Small intestine (tissue), 7 donors: ENCODE data around the gene TMUB2. TPM values are rescaled to one million over a fixed set of nuclear protein-coding genes. Genes with fewer than 3 reads are reported as not detected.

ENCODE experiments used
- DNase-seq, 2 donors: peaks; one replicate each; pipeline versions ENCODE4 v3.0.0 to v3.0.0-alpha.2; 2013
- FAIRE-seq: peaks from 2 replicates; lab custom pipeline; 2012; peaks lifted over from hg19 to GRCh38; lab: Jason Lieb, UNC
- H3K27ac ChIP-seq, 3 donors: one replicate each; pipeline ENCODE4 v1.5.1; 2013; ENCODE audit warnings: low read length in 2 of 3, mild to moderate bottlenecking in 2 of 3, control low read depth in 1 of 3, inconsistent platforms in 1 of 3, low read depth in 1 of 3, moderate library complexity in 1 of 3
- H3K27me3 ChIP-seq, 3 donors: one replicate each; pipeline ENCODE4 v1.6.1; 2013; ENCODE audit warnings: low read length in 3 of 3, inconsistent platforms in 1 of 3; ENCODE audit not compliant: control insufficient read depth in 3 of 3, insufficient read depth in 3 of 3
- H3K36me3 ChIP-seq, 3 donors: one replicate each; pipeline ENCODE4 v1.6.1; 2013; ENCODE audit warnings: low read length in 3 of 3, inconsistent platforms in 1 of 3, low read depth in 1 of 3, mild to moderate bottlenecking in 1 of 3, moderate library complexity in 1 of 3; ENCODE audit not compliant: control insufficient read depth in 3 of 3, insufficient read depth in 2 of 3
- H3K4me1 ChIP-seq, 3 donors: one replicate each; pipeline ENCODE4 v1.6.1; 2013; ENCODE audit warnings: low read length in 2 of 3, inconsistent platforms in 1 of 3, low read depth in 1 of 3, mild to moderate bottlenecking in 1 of 3, moderate library complexity in 1 of 3; ENCODE audit not compliant: control insufficient read depth in 3 of 3, insufficient read depth in 2 of 3
- H3K4me3 ChIP-seq, 3 donors: one replicate each; pipeline ENCODE4 v1.5.1; 2013; ENCODE audit warnings: low read length in 3 of 3, control low read depth in 1 of 3, inconsistent platforms in 1 of 3, low read depth in 1 of 3, mild to moderate bottlenecking in 1 of 3, moderate library complexity in 1 of 3
- H3K9me3 ChIP-seq, 2 donors: one replicate each; pipeline ENCODE4 v1.6.1; 2013; ENCODE audit warnings: low read depth in 1 of 2, low read length in 1 of 2; ENCODE audit not compliant: control insufficient read depth in 2 of 2, insufficient read depth in 1 of 2
- WGBS, 3 donors: extraction: QIAGEN DNeasy Blood & Tissue Kit; methylation state at CpG; one replicate each; pipeline ENCODE4 v1.1.7; 2013; 5-methylcytosine and 5-hydroxymethylcytosine counted together
- polyA plus RNA-seq, 4 donors: library from polyadenylated mRNA; stranded (reverse) in 3 of 4; unstranded in 1 of 4; fragments of 200-250 nt in 3 of 4; fragments of 120-200 nt in 1 of 4; gene quantifications; one replicate each; pipeline versions ENCODE4 v1.2.1 to v1.2.3, GENCODE V29; 2013
- donor health status: healthy with polysubstance abuse.
- donor health status: control.
- donor health status: control.
- donor health status: Bipolar disorder and iron deficiency.
- donor health status: healthy.

The TMUB2 gene
- polyA plus RNA-seq, 4 donors = 28.7 to 40.2 (median 32.3) TPM

DNA sequence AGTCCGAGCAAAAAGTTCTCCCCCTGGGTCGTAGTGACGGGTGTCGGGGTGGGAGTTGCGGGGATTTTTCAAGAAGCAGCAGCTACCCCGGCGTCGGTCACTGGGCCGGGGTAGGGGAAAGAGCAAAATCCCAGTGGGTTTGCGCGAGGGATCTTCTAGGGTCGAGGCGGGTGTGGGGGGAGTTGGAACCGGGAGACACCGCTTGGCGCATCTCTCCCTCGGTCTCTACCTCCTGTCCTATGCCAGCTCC, 35.0 kb downstream of the TMUB2 start:
- FAIRE-seq (no peak), DNase-seq (no peak)
- Histone ChIP-seq H3K9me3 (no peaks in the 10 kb centered on the region), H3K4me3 (peak overlapping the region; percentile 86 to 95 (median 88)), H3K36me3 (peaks cover 0 to 14% (median 0%) of the 10 kb centered on the region in 3 donors), H3K27me3 (no peaks in the 10 kb centered on the region), H3K4me1 (peaks cover 7 to 29% (median 13%) of the 10 kb centered on the region in 3 donors), H3K27ac (peak overlapping the region; percentile 87 to 98 (median 93))
- 0 to 3% (median 2%) methylated on average over 15 to 17 of the region's 17 CpGs for WGBS, 3 donors

DNA sequence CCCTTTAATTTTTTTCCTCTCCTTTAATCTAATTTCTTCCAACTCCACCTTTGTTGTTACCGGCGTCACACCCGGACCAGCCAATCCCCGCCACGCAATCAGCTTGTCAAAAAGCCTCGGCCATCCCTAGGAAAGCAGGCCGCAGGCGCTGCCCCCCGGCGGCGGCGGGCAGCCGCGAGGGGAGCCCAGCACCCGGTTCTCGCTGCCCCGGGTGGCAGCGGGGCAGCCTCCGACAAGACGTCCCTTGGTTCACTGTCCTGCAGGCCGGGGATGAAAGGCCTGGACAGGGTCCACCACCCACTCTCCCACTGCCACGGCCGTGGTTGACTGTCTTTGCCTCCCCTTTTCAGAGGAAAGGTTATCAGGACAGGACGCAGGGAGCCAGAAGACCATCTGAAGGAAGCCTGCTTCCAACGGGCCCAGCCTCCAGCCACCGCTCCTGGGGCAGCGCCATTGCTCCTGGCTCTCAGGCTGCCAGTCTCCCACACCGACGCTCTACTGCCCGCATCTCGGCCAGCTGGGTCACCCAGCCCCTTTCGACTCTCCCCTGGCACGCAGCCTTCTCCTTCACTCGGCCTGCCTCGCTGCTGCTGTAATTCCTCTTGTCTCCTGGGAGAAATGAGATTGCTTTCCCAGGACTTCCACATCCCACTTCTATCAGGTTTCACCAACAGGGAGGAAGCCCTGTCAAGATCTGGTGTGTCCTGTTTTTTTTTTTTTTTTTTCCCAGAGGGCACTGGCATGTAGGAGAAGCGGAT, 35.5 kb downstream of the TMUB2 start:
- FAIRE-seq (no peak), DNase-seq (peak; percentile 66 to 74)
- no peaks in the 10 kb centered on the region for H3K9me3 ChIP-seq
- 3 to 6% (median 5%) methylated on average over 35 to 36 of the region's 36 CpGs for WGBS, 3 donors
- peak overlapping the region; percentile 87 to 98 (median 93) for H3K27ac ChIP-seq
- peaks cover 0 to 9% (median 0%) of the 10 kb centered on the region in 3 donors for H3K36me3 ChIP-seq
- no peaks in the 10 kb centered on the region for H3K27me3 ChIP-seq
- H3K4me1 ChIP-seq = peaks cover 7 to 27% (median 10%) of the 10 kb centered on the region in 3 donors
- H3K4me3 ChIP-seq = peak overlapping the region; percentile 86 to 95 (median 88)

- WGBS, 3 donors = 9 to 32% (median 29%) methylated on average over 7 of the region's 7 CpGs
Measured at GRCh38 chr17:44223541-44224071, 36.8 kb downstream of the TMUB2 start.

DNA sequence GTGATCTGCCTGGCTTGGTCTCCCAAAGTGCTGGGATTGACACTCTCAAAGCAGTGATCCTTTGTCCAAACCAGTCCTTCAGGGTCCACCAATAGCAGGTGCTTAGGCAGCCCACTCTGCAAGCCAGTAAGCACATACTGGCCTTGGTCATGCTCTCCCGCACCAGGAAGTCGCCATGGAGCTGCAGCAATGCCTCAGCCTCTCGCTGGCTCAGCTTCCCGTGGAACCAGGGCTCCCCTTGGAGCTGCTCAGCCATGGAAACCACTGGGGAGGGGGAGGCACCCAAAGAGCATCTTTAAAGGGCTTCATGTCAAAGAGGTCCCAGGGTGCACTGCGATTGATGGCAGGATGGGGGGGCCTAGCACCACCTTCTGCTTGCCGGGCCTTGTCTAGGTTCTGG, 42.3 kb downstream of the TMUB2 start:
- H3K27me3 ChIP-seq = no peaks in the 10 kb centered on the region
- DNase-seq = no peak
- FAIRE-seq = no peak
- H3K36me3 ChIP-seq = no peaks in the 10 kb centered on the region
- no peaks in the 10 kb centered on the region for H3K9me3 ChIP-seq
- no peaks in the 10 kb centered on the region for H3K4me1 ChIP-seq
- no peak overlapping the region for H3K27ac ChIP-seq
- WGBS, 3 donors = 90 to 95% (median 91%) methylated on average over 6 of the region's 6 CpGs
- no peak overlapping the region for H3K4me3 ChIP-seq

More at GRCh38 chr17:44223541-44224071, 36.8 kb downstream of the TMUB2 start:
- H3K4me1 ChIP-seq = peaks cover 3 to 18% (median 3%) of the 10 kb centered on the region in 3 donors
- no peak overlapping the region for H3K4me3 ChIP-seq
- H3K9me3 ChIP-seq = no peaks in the 10 kb centered on the region
- DNase-seq = peak in 1 of 2 donors; percentile 44
- H3K27ac ChIP-seq = peak overlapping the region in 1 of 3 donors; percentile 17
- H3K27me3 ChIP-seq = no peaks in the 10 kb centered on the region
- no peak for FAIRE-seq
- H3K36me3 ChIP-seq = no peaks in the 10 kb centered on the region

DNA sequence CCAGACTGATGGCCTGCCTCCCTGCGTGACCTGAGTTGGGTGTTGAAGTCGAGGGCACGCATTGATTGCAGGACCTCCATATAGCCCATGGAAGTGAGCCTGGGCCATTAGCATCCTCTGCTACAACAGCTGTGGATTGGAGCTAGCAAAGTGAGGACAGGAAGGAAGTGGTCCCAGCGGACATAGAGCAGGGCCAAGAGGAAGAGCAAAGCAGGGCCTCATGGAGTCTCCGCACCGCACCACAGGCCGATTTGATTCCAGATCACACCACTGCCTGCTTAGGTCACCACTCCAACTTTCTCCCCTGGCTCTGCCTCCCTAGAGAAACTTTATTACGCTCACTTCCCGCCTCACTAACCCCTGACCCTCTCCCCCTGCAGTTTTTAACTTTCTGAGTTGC, 43.4 kb downstream of the TMUB2 start:
- Histone ChIP-seq H3K9me3 (no peaks in the 10 kb centered on the region), H3K27ac (no peak overlapping the region), H3K27me3 (no peaks in the 10 kb centered on the region), H3K4me3 (no peak overlapping the region), H3K36me3 (no peaks in the 10 kb centered on the region), H3K4me1 (no peaks in the 10 kb centered on the region)
- DNase-seq (no peak), FAIRE-seq (no peak)
- 81 to 94% (median 85%) methylated on average over 9 of the region's 9 CpGs for WGBS, 3 donors

GRCh38 chr17:44232061-44232460, 45.3 kb downstream of the TMUB2 start:
- H3K4me3 ChIP-seq = no peak overlapping the region
- WGBS, 3 donors = 79 to 83% (median 80%) methylated on average over 7 of the region's 7 CpGs
- no peaks in the 10 kb centered on the region for H3K27me3 ChIP-seq
- no peaks in the 10 kb centered on the region for H3K36me3 ChIP-seq
- no peak for DNase-seq
- no peaks in the 10 kb centered on the region for H3K4me1 ChIP-seq
- FAIRE-seq = no peak
- no peak overlapping the region for H3K27ac ChIP-seq
- no peaks in the 10 kb centered on the region for H3K9me3 ChIP-seq

- no peaks in the 10 kb centered on the region for H3K27me3 ChIP-seq
- no peaks in the 10 kb centered on the region for H3K36me3 ChIP-seq
- H3K4me3 ChIP-seq = no peak overlapping the region
- no peaks in the 10 kb centered on the region for H3K4me1 ChIP-seq
- no peak overlapping the region for H3K27ac ChIP-seq
- DNase-seq (no peak), FAIRE-seq (no peak)
- WGBS, 3 donors = 77 to 79% (median 79%) methylated on average over 5 of the region's 5 CpGs
- no peaks in the 10 kb centered on the region for H3K9me3 ChIP-seq
Measured at GRCh38 chr17:44233582-44233981, 46.8 kb downstream of the TMUB2 start.

DNA sequence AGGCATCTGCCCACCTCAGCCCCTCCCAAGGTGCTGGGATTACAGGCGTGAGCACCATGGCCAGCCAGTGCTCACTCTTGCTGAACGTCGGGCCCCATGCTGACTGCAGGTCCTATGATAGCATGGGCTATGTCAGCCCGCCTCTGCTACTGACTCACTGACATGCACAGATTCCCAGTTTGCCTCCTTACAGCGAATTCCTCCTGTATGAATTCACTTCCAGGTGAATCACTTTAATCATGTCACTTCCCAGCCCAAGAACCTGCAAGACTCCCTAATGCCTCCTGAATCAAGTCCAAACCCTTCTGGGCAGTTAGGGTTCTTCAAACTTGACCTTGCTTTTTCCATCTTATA, 48.8 kb downstream of the TMUB2 start:
- Histone ChIP-seq H3K36me3 (no peaks in the 10 kb centered on the region), H3K27ac (no peak overlapping the region), H3K4me3 (no peak overlapping the region), H3K4me1 (no peaks in the 10 kb centered on the region), H3K9me3 (no peaks in the 10 kb centered on the region), H3K27me3 (no peaks in the 10 kb centered on the region)
- FAIRE-seq (no peak), DNase-seq (no peak)
- WGBS, 3 donors = 75 to 80% (median 76%) methylated on average over 5 of the region's 5 CpGs
